NCI-H1417 treated with DMSO at 0.1 percent for 48 hours (cell line): Measurements from ENCODE around the gene LCLAT1.

ENCODE experiments used
- DNase-seq: peaks from one replicate; lab custom pipeline; 2025; lab: John Stamatoyannopoulos, UW

The LCLAT1 gene

GRCh38 chr2:30675758-30676157 lies 228.7 kb downstream of the LCLAT1 start:
- no peak for DNase-seq

DNA sequence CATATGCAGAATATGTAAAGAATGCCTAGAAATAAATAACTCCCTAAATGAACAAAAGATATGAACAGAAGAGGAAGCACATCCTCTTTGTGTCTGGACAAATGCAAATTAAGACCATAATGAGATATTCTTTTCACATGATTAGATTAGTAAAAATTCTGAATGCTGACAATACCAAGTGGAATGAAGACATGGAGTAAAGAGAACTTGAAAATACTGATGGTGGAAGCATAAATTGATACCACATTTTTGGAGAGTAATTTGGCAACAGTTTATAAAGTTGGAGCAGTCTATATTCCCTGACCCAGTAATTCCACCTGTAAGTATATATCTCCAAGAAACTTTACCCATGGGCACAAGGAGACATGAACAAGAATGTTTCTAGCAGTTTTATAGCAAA lies 230.2 kb downstream of the LCLAT1 start:
- DNase-seq, result no peak

DNA sequence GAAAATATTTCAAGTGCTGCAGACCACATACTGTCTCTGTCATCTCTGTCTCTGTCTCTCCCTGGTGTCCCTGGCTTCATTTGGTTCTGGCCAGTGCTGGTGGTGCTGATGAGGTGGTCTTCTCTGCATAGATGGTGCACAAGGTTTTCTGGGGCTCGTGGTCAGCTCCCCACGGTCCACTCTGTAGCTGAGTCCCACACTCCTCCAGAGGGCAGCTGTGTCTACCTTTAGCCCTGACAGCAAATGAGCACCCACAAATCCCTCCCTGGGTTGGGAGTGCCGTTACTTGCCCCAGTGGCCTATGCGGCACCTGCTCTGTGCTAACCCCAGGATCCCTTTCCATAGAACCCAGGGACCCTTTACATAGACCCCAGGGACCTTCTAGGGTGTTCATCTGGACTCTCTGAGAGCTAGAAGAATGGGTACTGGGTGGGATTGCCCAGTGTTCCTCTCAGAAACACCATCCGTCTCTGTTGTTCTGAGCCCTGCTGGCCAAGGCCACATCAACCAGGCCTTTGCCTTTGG lies 230.9 kb downstream of the LCLAT1 start:
- DNase-seq, result no peak

- no peak for DNase-seq
Measured at GRCh38 chr2:30678410-30679137, 231.5 kb downstream of the LCLAT1 start.

- DNase-seq, result peak; percentile 23
Measured at GRCh38 chr2:30679426-30680088, 232.5 kb downstream of the LCLAT1 start.

GRCh38 chr2:30680121-30680520 lies 233.1 kb downstream of the LCLAT1 start:
- no peak for DNase-seq

GRCh38 chr2:30681022-30681421 lies 234.0 kb downstream of the LCLAT1 start:
- DNase-seq, result no peak

DNA sequence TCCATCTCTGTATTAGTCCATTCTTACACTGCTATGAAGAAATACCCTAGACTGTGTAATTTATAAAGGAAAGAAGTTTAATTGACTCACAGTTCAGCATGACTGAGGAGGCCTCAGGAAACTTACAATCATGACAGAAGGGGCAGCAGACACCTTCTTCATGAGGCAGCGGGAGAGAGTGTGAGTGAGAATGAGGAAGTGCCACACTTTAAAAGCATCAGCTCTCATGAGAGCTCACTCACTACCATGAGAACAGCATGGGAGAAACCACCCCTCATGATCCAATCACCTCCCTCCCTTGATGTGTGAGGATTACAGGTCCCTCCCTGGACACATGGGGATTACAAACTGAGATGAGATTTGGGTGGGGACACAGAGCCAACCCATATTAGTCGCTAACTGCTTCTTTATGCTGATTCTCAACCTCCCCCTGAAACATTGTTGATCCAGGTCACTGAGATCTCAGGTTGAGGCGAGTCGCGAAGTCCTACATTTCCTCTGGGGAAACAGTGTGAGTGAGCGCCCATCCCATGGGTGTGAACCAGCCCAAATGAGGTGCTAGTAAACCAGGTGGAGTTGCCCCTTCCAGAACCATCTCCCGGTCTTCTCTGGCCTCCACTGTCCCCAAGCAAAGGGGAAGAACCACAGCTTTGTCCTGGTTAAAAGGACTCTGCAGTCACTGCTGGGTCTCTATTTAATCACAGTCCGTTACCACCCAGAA lies 236.3 kb downstream of the LCLAT1 start:
- no peak for DNase-seq

- DNase-seq, result no peak
Measured at GRCh38 chr2:30684026-30684425, 237.0 kb downstream of the LCLAT1 start.

GRCh38 chr2:30684516-30684915 lies 237.5 kb downstream of the LCLAT1 start:
- DNase-seq, result no peak

DNA sequence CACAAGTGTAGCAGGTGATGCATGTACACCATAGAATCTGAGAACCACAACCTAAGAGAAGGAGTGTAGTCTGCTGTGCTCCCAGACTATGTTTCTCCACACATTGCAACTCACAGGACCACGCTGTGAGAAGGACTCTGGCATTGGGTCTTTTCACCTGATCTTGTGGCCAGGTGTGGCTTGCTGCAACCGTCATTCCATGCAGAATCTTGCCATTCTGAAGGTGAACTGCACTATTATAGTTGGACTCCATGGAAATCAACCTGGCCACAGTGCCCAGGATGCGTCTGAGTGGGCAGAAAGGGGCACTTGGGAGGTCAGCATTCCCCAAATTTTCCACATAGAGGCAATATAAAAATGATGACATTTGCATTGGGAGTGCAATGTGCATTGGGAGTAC lies 237.9 kb downstream of the LCLAT1 start:
- DNase-seq, result no peak

- DNase-seq, result peak; percentile 74
Measured at GRCh38 chr2:30686000-30686399, 239.0 kb downstream of the LCLAT1 start.

DNA sequence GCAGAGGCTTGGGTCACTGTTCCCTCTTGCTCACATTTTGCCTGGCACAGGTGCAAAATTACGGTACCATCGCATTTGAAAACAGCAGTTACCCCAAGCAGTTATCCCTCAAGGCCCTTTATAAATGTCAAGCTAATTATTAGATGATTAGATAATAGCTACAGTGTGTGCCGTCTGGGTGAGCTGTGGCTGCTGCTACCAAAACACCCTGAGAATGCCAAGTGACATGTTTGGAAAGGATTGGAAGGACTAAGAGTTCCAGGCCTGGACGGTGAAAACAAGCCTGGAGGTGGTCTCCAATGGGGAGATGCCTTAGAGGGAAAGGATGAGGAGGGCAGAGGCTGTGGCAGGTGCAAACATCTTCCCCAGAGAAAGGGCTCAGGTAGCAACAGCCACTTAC lies 239.6 kb downstream of the LCLAT1 start:
- peak; percentile 84 for DNase-seq

DNA sequence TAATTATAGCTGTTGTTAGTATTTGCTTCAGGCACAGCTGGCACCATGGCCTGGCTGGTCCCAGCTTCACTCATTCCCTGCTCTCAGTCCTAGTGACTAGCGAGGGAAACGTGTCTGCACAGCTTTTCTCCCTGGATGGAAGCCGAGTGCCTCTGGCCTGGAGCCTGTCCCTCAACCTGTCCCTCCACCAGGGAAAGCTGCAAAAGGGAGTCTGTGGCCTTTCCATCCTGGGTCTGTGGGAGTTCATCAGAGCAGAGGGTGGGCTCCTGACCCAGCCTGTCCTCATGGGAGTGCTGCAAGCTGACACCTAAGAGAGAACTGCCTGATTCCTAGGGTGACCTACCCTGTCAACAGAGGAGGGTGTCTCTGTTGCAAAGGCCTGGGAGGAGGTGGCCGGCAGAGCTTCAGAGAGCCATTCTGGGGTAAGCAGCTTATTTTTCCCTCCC lies 241.9 kb downstream of the LCLAT1 start:
- DNase-seq, result peak; percentile 61

DNA sequence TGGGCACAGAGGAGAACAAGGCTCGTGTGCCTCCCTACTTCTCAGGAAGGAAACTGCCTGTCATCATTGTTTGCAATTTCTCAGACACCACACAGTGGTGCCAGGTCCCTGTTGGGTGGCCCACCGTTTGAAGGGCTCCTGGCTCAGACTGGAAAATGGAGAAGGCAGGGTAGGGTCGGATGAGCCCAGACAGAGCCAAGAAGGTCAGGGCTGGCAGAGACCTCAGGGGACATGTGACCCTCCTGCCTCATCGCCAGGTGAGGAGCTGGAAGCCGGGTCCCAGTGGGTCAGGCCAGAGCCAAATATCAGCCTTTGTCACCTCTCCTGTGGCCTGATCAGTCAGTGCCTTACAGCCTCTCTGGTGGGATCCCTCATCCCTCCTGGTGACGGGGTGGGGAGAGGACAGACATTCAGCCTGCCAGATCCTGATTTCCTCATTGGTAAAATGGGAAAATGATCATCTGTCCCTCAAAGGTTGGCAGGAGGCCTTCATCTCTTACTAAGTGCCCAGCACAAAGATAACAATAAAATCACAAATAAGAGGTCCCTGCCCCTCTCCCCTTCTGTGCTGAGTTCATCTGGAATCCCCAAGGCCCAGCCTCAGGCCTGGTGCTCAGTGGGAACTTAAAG lies 242.6 kb downstream of the LCLAT1 start:
- no peak for DNase-seq

GRCh38 chr2:30690126-30690561 lies 243.1 kb downstream of the LCLAT1 start:
- no peak for DNase-seq

DNA sequence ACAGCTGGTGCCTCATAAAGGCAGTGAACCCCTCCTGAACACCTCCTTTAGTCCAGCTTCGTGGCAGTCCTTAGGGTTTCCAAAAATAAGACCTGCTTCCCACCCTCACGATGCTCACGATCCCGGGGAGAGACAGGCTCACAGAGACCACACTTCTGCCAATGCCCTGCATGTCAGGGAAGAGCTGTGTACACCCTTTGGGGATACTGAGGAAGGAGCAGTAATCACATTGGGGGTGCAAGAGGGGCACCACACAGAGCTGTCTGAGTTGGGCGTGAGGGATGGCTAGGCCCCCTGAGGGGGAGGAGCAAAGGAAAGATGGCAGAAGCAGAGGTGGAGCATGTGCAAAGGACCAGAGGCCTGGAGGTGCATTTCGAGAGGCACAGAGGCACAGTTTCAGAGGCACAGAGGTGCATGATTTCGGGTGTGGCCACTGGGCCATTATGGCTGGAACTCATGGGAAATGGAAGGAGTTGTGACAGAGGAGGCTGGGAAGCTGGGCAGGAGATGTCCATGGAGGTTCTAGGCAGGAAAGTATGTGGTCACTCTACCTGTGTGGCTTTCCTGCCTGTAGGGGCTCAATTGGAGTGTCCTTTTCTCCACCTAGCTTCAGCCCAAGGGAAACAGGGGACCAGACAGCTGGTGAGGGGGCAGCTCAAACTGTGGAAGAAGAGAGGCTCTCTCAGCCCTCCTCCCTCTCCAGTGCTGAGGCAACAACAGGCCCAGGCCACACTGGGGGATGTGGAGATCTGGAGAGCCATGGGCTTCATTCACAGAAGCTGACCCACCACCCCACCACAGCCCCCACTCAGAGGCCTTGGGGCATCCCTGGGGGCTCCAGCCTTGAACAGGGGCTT lies 244.3 kb downstream of the LCLAT1 start:
- DNase-seq, result no peak

GRCh38 chr2:30691948-30692828 lies 245.1 kb downstream of the LCLAT1 start:
- no peak for DNase-seq

DNA sequence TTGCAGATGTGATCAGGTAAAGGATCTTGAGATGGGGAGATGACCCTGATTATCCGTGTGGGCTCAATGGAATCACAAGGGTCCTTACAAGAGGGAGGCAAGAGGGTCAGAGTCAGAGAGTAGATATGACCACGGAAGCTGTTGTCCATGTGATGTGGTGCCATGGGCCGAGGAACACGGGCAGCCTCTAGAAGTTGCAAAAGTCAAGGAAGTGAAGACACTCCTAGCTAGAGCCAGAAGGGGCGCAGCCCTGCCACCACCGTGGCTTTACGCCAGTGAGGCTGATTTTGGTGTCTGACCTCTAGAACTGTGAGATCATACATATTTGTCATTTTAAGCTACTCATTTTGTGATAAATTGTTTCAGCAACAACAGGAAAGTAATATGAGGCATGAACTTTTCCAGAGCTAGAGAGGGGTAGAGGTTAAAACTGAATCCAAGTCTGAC lies 245.8 kb downstream of the LCLAT1 start:
- DNase-seq, result no peak
